Measurements from ENCODE around the gene CCT5.
"Not testable (repeated sequence)": the region's sequence is repeated elsewhere in the genome, so short reads cannot be mapped to it uniquely, and the experiment has no call there.

CCT5 gene

DNA sequence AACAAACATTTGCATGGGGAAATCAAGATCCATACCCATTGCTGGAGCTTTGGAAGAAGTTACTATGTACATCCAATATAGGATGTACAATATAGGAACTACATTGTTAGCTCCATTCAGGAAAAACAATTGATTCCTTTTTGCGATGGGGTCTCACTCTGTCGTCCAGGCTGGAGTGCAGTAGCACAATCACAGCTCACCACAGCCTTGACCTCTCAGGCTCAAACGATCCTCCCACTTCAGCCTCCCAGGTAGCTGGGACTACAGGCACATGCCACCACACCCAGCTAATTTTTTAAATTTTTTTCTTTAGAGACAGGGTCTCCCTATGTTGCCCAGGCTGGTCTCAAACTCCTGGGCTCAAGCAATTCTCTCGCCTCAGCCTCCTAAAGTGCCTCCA is 2.9 kb upstream of the CCT5 start:
- DNase-seq = not testable (repeated sequence)

DNA sequence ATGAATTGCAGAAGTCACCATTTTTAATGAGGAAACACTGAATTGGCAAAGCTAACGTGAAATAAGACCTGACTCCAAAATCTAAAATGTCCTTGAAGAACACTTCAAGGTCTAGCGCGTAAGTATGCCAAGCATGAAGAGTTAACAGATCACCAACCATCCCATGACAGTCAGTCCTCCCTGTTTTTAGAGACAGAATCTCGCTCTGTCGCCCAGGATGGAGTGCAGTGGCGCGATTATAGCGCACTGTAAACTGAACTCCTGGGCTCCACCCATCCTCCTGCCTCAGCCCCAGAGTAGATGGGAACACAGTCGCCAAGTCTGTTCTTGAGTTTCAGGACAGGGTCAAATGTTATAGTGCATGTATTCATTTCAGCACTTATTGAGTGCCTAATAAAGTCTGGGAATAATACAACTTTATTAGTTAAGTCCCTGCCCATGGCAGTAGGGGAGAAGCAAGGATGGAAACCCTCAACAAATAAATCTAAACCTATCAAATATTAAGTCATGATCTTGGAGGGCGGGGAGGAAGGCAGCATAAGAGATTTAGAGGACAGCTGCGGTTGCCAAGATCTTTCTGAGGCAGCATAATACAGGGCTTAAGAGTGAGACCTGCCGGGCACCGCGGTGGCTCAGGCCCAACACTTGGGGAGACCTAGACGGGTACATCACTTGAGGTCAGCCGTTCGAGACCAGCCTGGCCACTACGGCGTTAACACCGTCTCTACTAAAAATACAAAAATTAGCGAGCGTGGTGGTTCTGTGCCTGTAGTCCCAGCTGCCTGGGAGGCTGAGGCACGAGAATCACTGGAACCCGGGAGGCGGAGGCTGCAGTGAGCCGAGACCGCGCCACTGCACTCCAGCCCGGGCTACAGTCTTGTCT is 1.5 kb upstream of the CCT5 start:
- no peak for DNase-seq

DNA sequence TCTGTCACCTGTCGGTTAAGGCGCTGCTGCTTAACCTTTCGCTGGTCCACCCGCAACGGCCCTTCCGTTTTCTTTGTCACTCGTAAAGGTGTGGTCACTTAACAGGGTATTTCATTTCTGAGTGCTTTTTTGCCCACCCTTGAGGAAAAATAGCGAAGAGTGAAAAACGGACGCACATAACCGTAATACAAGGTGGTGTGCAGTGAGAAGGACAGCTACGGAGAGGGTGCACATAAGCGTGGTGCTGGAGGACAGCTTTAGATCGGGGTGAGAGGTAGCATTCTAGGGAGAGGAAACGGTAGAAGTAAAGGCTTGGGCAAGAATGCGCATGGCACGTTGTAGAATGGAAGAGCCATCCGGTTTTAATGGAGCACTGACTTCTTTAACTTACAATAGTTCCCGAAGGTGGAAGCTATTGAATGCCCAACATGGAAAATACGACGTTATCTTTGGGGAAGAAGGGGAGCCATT is 761 bp downstream of the CCT5 start:
- DNase-seq = peak; percentile 23

DNA sequence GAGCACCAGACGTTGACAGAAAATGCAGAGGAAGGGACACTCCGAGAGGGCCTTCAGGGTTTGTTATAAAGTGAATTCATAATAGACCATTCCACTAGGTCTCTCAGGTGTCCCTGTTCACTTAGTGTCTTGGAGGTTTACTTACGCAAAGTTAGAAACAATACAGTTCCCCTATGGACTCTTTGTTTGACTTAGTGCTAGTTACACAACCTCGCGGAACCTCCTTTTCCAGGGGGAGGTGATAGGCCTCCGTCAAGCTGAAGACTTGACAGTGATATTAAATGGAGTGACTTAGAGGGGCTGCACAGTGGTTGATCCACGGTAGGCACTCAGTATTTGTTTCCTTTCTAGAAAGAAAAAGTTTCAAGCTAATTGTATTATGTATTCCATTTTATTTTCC is 1.3 kb downstream of the CCT5 start:
- DNase-seq = no peak

DNA sequence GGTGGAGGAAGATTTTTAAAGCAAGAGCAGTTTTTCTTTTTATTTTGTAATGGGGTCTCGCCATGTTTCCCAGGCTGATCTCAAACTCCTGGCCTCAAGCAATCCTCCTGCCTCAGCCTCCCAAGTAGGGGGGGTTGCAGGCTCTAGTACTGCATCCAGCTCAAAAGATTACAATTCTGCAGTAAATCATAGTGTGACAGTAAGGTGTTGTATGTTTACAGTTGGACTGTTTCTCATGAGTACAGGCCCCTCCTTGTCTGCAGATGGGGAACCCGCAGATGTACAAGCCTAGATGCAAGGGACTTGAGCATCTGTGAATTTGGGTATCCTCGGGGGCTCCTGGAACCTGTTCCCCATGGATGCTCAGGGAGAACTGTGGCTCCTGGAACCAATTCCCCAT is 3.3 kb downstream of the CCT5 start:
- DNase-seq = no peak

DNA sequence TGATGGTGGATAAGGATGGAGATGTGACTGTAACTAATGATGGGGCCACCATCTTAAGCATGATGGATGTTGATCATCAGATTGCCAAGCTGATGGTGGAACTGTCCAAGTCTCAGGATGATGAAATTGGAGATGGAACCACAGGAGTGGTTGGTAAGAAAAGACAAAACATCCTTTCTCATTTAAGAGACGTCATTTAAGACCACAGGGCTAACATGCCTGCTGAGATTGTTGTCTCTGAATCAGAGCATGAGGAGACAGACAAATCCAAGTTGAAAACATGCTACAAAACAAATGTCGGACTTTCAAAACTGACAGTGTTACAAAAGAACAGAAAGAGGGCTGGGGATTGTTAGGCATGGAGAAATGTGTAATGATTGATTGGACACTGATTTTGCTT is 4.6 kb downstream of the CCT5 start:
- no peak for DNase-seq

DNA sequence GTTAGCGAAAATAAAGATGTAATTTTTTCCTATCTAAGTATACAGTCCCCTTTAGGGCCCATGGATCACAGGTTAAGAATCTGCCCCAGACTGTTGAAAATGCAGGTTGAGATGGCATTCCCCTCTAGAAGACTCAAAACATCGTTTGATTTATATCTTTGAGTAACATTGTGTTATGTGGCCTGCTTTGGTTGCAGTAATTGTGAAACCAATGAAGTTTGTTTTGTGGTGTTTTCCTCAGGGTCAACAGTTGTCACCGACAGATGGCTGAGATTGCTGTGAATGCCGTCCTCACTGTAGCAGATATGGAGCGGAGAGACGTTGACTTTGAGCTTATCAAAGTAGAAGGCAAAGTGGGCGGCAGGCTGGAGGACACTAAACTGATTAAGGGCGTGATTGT is 7.8 kb downstream of the CCT5 start:
- DNase-seq = no peak

DNA sequence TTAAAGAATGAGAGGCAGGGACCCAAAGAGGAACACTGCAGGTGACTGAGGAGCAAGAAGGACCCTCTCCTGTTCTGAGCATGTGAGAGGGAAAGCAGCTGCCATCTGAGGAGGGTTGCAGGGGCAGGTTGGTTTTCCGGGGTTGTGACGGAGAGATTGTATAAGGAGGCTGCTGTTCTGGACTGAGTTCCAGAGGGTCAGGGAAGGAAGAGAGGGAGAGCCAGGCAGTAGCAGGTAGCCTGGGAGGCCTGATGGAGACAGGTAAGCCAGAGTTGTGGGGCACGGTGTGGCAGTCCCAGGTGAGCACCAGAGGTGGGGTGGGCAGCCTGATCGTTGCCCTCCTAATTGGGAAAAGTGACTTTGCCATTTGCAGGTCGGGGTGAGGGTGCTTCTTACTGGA is 9.8 kb downstream of the CCT5 start:
- DNase-seq = no peak

DNA sequence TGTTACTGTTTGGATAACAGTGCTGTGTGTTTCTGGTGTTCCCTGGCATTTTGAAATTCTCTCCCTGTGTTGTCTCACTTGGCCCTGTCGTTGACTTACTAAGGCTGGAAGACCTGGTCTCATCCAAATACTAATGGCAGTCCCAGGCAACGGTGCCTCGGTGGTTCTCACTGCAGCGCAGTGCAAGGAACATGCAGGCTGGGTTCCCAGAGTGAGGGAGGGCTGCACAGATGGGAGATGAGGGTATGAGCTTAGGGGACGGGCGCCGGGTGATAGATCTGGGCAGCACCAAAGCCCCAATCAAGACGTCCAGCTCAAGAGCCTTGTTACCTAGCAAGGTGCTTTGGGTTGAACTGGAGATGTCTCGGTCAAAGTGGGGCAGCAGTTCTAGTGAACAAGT is 11.0 kb downstream of the CCT5 start:
- DNase-seq = no peak

DNA sequence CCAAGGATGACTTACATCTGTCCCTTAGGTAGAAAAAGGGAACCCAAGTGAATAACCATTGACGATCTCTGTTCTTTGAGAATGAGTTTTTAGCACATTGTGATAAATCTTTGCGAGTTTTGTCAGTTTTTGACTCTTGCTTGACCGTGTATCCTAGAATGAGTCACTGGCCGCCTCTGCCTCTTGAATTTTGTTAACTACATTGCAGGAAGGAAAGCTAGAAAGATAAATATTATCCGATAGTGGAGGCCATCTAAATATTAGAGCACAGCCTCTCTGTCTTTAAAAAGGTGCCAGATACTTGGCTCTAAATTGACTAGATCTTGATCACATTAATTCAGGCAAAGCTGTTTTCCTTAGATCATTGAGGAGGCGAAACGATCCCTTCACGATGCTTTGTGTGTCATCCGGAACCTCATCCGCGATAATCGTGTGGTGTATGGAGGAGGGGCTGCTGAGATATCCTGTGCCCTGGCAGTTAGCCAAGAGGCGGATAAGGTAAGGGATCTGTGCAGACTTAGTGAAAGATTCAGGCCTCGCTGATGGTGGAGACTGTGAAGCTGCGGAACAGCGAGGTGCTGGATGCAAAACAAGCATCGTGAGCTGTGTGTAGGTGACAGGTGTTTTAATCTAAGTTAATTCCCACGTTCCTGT is 12.2 kb downstream of the CCT5 start:
- DNase-seq = no peak

DNA sequence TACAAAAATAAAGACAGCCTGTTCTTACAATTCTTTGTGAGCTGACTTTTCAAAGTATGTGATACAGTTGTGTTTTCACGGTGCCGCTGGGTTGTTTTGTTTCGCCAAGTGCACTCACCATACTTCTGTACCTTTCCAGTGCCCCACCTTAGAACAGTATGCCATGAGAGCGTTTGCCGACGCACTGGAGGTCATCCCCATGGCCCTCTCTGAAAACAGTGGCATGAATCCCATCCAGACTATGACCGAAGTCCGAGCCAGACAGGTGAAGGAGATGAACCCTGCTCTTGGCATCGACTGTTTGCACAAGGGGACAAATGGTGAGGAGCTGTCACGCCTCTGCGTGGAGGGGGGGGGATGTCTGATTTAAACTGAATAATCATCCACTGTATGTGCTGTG is 12.9 kb downstream of the CCT5 start:
- no peak for DNase-seq

DNA sequence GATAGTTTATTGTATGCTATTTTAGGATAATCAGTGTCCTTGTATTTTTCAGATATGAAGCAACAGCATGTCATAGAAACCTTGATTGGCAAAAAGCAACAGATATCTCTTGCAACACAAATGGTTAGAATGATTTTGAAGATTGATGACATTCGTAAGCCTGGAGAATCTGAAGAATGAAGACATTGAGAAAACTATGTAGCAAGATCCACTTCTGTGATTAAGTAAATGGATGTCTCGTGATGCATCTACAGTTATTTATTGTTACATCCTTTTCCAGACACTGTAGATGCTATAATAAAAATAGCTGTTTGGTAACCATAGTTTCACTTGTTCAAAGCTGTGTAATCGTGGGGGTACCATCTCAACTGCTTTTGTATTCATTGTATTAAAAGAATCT is 14.5 kb downstream of the CCT5 start:
- DNase-seq = no peak

DNA sequence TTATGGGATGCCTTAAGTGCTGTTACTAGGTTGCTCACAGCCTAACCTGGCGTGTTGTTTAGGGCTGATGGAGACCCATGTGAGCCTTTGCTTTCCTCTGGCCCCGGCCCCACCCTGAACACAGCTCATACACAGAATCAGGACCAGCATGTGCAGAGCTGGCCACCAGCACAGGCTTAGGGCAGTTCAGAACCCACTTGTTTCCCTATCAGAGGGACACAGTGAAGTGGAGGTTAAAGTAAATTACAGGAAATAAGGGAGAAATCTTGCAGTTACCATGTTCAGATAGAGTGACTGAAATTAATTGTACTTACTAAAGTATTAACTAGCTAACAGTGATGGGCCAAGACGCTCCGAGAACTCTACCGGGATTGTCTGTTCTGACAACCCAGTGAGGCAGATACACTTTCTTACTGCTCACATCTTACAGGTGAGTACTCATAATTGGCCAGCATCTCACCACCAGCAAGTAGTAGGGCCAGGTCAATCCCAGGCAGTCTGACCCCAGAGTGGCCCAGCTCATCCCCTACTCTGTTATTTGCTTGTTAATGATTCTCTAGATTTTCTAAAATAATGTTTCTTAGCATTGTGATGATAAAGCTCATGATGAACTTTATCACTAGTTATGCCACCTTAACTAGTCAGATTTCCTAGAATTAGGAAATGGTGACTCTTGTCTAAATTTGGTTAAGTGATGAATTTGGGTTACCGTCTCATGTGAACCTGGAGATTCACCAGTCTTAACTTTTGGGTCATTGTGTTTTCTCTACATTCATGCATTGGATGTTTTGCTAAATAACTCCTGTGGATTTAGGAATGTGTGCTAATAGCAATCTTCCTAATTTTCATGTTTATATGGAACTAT is 15.4 kb downstream of the CCT5 start:
- DNase-seq = no peak

DNA sequence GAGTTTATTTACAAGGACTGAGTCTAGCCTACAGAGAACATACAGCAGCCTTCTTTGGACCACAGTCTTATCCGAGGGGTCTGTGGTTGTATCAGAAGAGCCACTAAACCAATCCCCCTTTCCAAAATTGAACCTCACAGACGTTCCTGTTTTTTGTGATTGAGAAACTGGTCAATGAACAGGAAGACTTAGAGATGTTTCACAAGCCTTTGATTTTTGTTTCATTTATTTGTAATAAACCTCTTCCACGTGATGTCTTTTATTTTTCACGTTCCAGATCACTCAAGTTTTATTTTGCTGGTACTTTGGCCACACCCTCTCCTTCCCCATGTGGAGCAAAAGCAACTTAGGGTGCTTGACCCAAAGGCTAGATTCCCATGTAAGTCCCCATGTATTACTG is 16.1 kb downstream of the CCT5 start:
- no peak for DNase-seq

DNA sequence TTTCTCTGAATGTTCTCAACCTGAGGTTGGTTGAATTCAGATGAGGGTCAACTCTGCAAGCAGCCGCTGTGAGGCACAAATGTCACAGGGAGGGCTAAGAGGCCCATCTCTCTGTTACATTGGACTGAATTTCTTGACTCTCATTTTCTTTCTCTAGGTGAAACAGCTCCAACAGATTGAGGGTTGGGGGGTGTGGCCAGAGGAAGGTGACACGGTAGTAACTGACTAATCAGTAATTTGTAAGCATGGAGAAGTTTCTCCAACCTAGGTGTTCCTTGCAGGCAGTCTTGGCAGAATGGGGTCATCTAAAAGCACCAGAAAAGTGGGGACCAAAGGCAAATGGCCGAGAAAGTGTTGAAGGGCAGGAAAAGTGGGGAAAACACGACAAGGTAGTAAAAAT is 16.8 kb downstream of the CCT5 start:
- DNase-seq = no peak

DNA sequence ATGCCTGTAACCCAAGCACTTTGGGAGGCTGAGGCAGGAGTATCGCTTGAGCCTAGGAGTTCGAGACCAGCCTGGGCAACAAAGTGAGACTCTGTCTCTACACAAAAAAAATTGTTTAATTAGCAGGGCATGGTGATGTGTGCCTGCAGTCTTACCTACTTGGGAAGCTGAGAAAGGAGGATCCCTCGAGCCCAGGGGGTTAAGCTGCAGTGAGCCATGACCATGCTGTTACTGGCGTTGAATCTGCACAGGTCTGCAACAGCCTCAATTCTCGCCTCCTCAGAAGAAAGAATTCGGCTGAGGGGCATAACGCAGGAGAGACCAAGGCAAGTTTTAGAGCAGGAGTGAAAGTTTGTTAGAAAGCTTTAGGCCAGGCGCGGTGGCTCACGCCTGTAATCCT is 18.0 kb downstream of the CCT5 start:
- no peak for DNase-seq

DNA sequence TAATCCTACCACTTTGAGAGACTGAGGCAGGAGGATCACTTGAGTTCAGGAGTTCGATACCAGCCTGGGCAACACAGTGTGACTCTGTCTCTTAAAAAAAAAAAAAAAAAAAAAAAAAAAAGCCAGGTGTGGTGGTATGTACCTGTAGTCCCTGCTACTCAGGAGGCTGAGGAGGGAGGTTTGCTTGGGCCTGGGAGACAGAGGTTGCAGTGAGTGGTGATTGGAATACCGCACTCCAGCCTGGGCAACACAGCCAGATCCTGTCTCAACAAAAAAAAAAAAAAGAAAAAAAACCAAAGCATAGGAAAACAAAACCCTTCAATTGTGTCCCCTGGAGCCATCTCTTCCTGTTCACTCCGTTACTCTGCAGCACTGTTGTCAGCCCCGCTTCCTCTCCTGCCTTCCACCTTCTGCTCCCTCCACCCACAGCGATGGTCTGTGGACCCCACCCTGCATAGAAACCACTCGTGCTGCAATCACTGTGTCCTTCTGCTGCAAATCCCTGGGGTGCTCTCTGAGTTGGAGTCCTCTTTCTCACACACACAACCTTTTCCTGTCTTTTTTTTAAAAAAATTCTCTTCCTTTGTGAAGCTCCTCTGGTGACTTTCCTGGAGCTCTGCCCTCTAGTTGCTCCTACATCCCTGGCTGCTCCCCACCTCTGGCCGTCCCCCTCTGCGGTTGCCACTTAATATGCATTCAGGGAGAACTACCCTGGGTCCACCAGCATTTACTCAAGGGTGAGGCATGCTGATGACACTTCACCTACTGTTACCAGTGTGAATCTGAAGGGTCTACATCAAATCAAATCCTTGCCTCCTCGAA is 22.2 kb downstream of the CCT5 start:
- no peak for DNase-seq

DNA sequence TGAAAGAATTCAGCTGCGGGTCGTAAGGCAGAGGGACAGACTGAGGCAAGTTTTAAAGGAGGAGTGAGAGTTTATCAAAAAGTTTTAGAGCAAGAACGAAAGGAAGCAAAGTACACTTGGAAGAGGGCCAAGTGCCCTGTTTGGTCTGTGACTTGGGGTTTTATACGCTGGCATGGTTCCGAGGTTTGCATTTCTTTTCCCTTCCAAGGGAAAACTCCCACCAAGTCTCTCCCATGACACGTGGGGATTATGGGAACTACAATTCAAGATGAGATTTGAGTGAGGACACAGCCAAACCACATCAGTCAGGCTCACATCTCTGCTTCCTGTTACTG is 22.8 kb downstream of the CCT5 start:
- DNase-seq = not testable (repeated sequence)

DNA sequence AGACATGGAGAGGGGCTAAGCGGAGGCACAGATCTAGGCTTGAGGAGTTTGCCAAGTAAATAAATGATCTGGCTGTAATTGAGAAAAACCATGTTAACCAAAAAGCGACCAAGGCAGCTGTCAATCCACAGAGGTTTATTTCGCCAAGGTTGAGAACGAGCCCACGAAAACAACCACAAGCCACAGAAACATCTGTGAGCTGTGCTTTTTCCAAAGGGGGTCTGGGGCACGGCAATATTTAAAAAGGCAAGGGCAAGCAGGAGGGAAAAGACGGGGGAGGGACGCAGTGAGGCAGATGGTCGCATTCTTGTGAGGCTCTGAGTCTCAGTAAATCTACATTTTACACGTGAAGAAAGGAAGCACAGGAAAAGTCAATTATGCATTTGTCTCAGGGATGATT is 25.4 kb downstream of the CCT5 start:
- DNase-seq = no peak

DNA sequence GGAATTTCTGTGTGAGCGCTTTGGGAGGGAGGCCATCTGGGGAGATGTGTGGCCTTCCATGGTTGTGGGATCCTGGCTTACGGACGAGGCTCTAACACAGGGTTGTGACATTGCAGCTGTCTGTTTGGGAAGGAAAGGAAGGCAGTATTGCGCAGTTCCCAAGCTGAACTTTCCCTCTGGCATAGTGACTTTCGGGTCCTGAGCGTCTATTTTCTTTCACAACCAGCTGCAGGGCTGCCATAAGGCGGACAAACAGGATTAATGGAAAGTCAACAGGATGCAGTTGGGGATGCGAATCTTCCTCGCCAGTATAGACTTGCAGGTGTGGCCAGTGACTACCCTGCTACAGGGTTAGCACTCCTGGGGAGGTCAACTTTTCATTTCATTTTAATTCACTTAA is 25.9 kb downstream of the CCT5 start:
- no peak for DNase-seq

DNA sequence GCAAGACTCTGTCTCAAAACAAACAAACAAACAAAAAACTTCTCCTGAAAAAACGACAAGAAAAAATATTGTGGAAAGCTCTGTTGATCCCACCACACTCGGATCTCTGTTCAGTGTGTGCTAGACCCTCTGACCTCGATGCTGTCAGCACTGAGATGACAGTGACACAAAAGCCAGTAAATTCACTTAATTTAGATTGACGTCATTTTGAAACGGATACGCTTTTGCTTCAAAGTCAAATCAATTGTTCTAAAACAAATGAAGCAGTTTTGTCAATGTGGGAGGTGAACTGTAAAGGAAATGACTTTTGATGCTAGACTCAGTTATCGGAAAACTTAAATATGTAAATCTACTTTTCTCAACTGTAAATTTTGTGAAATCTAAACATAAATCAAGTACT is 26.6 kb downstream of the CCT5 start:
- no peak for DNase-seq

DNA sequence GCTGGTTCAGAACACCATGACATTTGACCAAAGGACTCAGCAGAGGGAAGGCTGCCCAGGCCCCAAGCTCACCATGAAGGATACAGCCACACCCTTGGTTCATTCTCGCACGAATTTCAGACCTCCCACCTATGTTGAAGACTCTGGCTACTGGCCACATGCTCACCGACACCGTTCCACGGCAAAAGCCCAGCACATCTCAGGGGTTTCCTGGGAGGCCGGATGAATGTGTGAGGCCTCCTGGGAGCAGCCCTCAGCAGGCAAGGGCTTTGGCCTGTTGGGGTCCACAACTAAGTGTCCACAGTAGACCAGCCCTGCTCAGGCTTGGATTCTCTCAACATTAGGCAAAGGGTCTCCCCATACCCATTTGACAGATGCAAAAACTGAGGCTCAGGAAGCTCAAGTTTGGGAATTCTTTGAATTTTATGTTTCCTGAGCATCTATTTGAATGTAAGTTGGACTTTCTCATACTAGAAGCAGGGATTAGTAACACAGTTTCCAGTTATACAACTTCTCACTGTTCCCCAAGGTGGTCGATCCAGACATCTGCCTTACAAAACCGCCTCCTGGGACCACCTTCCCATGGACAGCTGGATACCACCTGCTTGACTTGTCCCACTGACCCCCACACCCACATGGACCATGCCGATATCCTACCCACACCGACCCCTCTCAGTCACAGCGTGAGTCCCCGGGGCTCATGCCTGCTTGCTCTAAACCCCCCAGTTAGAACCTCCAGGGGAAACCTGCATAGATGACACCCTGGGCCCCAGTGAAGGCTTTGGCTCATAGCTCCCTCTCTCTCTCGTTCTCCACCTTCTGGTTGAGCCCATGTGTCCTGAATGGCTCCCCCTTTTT is 27.9 kb downstream of the CCT5 start:
- DNase-seq = no peak

Measured in CD4-positive, alpha-beta T cell treated with Interleukin-12 subunit alpha and Interleukin-12 subunit beta, for 1 hour (primary cell).